Measurements from ENCODE around the gene ANGEL2.
"Not testable (repeated sequence)": the region's sequence is repeated elsewhere in the genome, so short reads cannot be mapped to it uniquely, and the experiment has no call there.

Gene ANGEL2

DNA sequence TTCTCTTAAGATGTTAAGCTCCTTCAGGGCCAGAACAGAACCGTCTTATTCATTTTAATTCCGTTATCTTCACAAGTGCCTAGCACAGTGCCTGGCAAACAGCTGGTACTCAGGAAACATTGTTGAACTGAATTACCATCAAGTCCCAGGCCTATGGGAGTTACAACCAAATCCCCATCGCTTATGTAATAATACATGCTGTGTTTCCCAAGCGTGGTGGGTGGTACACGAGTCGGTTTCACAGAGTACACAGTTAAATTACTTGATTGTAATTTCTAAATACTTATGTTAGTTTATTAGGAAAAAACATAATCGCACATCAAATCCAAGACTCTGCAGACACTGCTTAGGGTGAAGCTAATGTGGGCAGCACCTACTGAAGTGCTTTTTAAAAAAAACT is 1.0 kb downstream of the ANGEL2 start:
- peak overlapping the region; percentile 91 for H3K4me3 ChIP-seq (ENCODE audit: low read length)

DNA sequence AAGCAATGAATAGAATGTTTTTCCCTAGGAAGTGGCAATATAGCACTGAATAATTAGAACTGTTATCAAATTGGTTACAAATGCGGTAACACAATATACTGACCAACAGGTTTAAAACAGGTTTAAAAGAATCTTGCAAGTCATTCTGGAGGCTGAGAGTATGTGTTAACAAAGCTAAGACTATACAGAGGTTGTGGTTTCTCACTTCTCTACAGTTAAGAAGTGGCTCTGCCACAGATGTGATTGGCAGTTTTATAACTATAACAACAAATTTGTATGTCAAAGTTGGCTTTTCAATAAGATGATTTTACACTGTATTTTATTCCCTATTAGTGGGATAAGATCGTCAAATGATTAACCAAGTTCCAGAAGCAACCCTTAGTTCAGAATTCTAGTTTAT is 7.1 kb downstream of the ANGEL2 start:
- no peaks in the 10 kb centered on the region for H3K27me3 ChIP-seq (ENCODE audit: control insufficient read depth, insufficient read depth, low read length)
- no peaks in the 10 kb centered on the region for H3K9me3 ChIP-seq (ENCODE audit: control insufficient read depth, low read depth, low read length)
- no peaks in the 10 kb centered on the region for H3K4me1 ChIP-seq (ENCODE audit: control insufficient read depth, low read depth, low read length)
- H3K4me3 ChIP-seq (ENCODE audit: low read length), result no peak overlapping the region
- no peak overlapping the region for H3K27ac ChIP-seq (ENCODE audit: low read length)
- H3K36me3 ChIP-seq (ENCODE audit: control insufficient read depth, low read depth, low read length), result peaks cover 60% of the 10 kb centered on the region
- no peak overlapping the region for H3K9ac ChIP-seq (ENCODE audit: low read length)

More for the DNA sequence above, 1.0 kb downstream of the ANGEL2 start:
- Histone ChIP-seq H3K36me3 (ENCODE audit: control insufficient read depth, low read depth, low read length) (peaks cover 23% of the 10 kb centered on the region), H3K4me1 (ENCODE audit: control insufficient read depth, low read depth, low read length) (peaks cover 4% of the 10 kb centered on the region), H3K27me3 (ENCODE audit: control insufficient read depth, insufficient read depth, low read length) (no peaks in the 10 kb centered on the region), H3K9me3 (ENCODE audit: control insufficient read depth, low read depth, low read length) (no peaks in the 10 kb centered on the region), H3K9ac (ENCODE audit: low read length) (peak overlapping the region; percentile 86), H3K27ac (ENCODE audit: low read length) (peak overlapping the region; percentile 30)

DNA sequence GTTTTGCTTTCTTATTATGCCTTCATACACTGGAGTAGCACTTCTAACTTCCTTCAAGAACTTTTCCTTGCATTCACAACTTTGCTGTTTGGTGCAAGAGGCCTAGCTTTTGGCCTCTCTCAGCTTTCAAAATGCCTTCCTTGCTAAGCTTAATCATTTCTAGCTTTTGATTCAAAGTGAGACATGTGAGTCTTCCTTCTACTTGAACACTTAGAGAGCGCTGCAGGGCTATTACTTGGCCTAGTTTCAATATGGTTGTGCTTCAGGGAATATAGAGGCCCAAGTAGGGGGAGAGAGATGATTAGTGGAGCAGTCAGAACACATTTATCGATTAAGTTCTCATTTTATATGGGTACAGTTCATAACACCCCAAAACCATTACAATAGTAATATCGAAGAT is 12.4 kb downstream of the ANGEL2 start:
- H3K36me3 ChIP-seq (ENCODE audit: control insufficient read depth, low read depth, low read length), result peaks cover 57% of the 10 kb centered on the region
- no peak overlapping the region for H3K9ac ChIP-seq (ENCODE audit: low read length)
- H3K9me3 ChIP-seq (ENCODE audit: control insufficient read depth, low read depth, low read length), result no peaks in the 10 kb centered on the region
- H3K4me1 ChIP-seq (ENCODE audit: control insufficient read depth, low read depth, low read length), result no peaks in the 10 kb centered on the region
- no peaks in the 10 kb centered on the region for H3K27me3 ChIP-seq (ENCODE audit: control insufficient read depth, insufficient read depth, low read length)
- H3K27ac ChIP-seq (ENCODE audit: low read length), result no peak overlapping the region
- H3K4me3 ChIP-seq (ENCODE audit: low read length), result no peak overlapping the region

DNA sequence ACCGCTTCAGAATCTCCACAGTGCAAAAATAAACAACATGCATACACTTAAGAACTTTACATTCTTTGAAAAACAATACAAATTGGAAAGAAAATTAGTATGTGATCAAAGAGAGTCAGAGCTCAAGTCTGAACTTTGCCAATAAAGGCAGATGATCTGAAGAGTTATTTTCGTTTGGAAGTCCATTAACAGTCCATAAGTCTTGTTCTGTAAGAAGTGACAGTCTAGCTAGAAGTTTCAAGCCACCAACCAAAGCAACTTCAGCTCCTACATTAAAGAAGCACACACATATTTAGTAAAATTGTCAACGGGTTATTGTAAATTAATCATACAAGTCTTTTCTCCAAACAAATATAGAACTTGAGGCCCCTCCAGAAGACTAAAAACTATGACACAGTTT is 20.7 kb downstream of the ANGEL2 start:
- Histone ChIP-seq H3K9me3 (ENCODE audit: control insufficient read depth, low read depth, low read length) (no peaks in the 10 kb centered on the region), H3K36me3 (ENCODE audit: control insufficient read depth, low read depth, low read length) (peaks cover 35% of the 10 kb centered on the region), H3K4me3 (ENCODE audit: low read length) (no peak overlapping the region), H3K27me3 (ENCODE audit: control insufficient read depth, insufficient read depth, low read length) (no peaks in the 10 kb centered on the region), H3K27ac (ENCODE audit: low read length) (no peak overlapping the region), H3K9ac (ENCODE audit: low read length) (no peak overlapping the region), H3K4me1 (ENCODE audit: control insufficient read depth, low read depth, low read length) (no peaks in the 10 kb centered on the region)

GRCh38 chr1:212993960-212994359 is 21.7 kb downstream of the ANGEL2 start:
- H3K36me3 ChIP-seq (ENCODE audit: control insufficient read depth, low read depth, low read length), result peaks cover 39% of the 10 kb centered on the region
- not testable (repeated sequence) for H3K9ac ChIP-seq (ENCODE audit: low read length); H3K9me3 ChIP-seq (ENCODE audit: control insufficient read depth, low read depth, low read length); H3K4me1 ChIP-seq (ENCODE audit: control insufficient read depth, low read depth, low read length); H3K27ac ChIP-seq (ENCODE audit: low read length); H3K4me3 ChIP-seq (ENCODE audit: low read length); H3K27me3 ChIP-seq (ENCODE audit: control insufficient read depth, insufficient read depth, low read length)

- Histone ChIP-seq H3K27ac (ENCODE audit: low read length) (no peak overlapping the region), H3K27me3 (ENCODE audit: control insufficient read depth, insufficient read depth, low read length) (no peaks in the 10 kb centered on the region), H3K4me3 (ENCODE audit: low read length) (no peak overlapping the region), H3K4me1 (ENCODE audit: control insufficient read depth, low read depth, low read length) (no peaks in the 10 kb centered on the region), H3K9me3 (ENCODE audit: control insufficient read depth, low read depth, low read length) (no peaks in the 10 kb centered on the region), H3K36me3 (ENCODE audit: control insufficient read depth, low read depth, low read length) (peaks cover 51% of the 10 kb centered on the region), H3K9ac (ENCODE audit: low read length) (no peak overlapping the region)
Observed at GRCh38 chr1:212990276-212990675, 25.4 kb downstream of the ANGEL2 start.

- Histone ChIP-seq H3K9ac (ENCODE audit: low read length) (no peak overlapping the region), H3K9me3 (ENCODE audit: control insufficient read depth, low read depth, low read length) (no peaks in the 10 kb centered on the region), H3K27me3 (ENCODE audit: control insufficient read depth, insufficient read depth, low read length) (no peaks in the 10 kb centered on the region), H3K4me1 (ENCODE audit: control insufficient read depth, low read depth, low read length) (no peaks in the 10 kb centered on the region), H3K36me3 (ENCODE audit: control insufficient read depth, low read depth, low read length) (peaks cover 51% of the 10 kb centered on the region), H3K27ac (ENCODE audit: low read length) (no peak overlapping the region), H3K4me3 (ENCODE audit: low read length) (no peak overlapping the region)
Observed at GRCh38 chr1:212987702-212988322, 27.9 kb downstream of the ANGEL2 start.

- no peaks in the 10 kb centered on the region for H3K27me3 ChIP-seq (ENCODE audit: control insufficient read depth, insufficient read depth, low read length)
- H3K4me1 ChIP-seq (ENCODE audit: control insufficient read depth, low read depth, low read length), result no peaks in the 10 kb centered on the region
- no peak overlapping the region for H3K9ac ChIP-seq (ENCODE audit: low read length)
- no peaks in the 10 kb centered on the region for H3K9me3 ChIP-seq (ENCODE audit: control insufficient read depth, low read depth, low read length)
- H3K27ac ChIP-seq (ENCODE audit: low read length), result no peak overlapping the region
- peaks cover 52% of the 10 kb centered on the region for H3K36me3 ChIP-seq (ENCODE audit: control insufficient read depth, low read depth, low read length)
- H3K4me3 ChIP-seq (ENCODE audit: low read length), result no peak overlapping the region
Observed at GRCh38 chr1:212986551-212986950, 29.1 kb downstream of the ANGEL2 start.

- no peak overlapping the region for H3K27ac ChIP-seq (ENCODE audit: low read length)
- H3K36me3 ChIP-seq (ENCODE audit: control insufficient read depth, low read depth, low read length), result peaks cover 61% of the 10 kb centered on the region
- H3K4me1 ChIP-seq (ENCODE audit: control insufficient read depth, low read depth, low read length), result peaks cover 9% of the 10 kb centered on the region
- H3K9ac ChIP-seq (ENCODE audit: low read length), result no peak overlapping the region
- H3K27me3 ChIP-seq (ENCODE audit: control insufficient read depth, insufficient read depth, low read length), result no peaks in the 10 kb centered on the region
- no peak overlapping the region for H3K4me3 ChIP-seq (ENCODE audit: low read length)
- no peaks in the 10 kb centered on the region for H3K9me3 ChIP-seq (ENCODE audit: control insufficient read depth, low read depth, low read length)
Observed at GRCh38 chr1:212984522-212985291, 31.0 kb downstream of the ANGEL2 start.

GRCh38 chr1:212983482-212983881 is 32.2 kb downstream of the ANGEL2 start:
- Histone ChIP-seq H3K4me3 (ENCODE audit: low read length) (no peak overlapping the region), H3K9ac (ENCODE audit: low read length) (no peak overlapping the region), H3K27me3 (ENCODE audit: control insufficient read depth, insufficient read depth, low read length) (no peaks in the 10 kb centered on the region), H3K9me3 (ENCODE audit: control insufficient read depth, low read depth, low read length) (no peaks in the 10 kb centered on the region), H3K27ac (ENCODE audit: low read length) (no peak overlapping the region), H3K4me1 (ENCODE audit: control insufficient read depth, low read depth, low read length) (peaks cover 9% of the 10 kb centered on the region), H3K36me3 (ENCODE audit: control insufficient read depth, low read depth, low read length) (peaks cover 61% of the 10 kb centered on the region)

GRCh38 chr1:212982430-212983152 is 33.1 kb downstream of the ANGEL2 start:
- no peak overlapping the region for H3K27ac ChIP-seq (ENCODE audit: low read length)
- no peak overlapping the region for H3K9ac ChIP-seq (ENCODE audit: low read length)
- H3K4me1 ChIP-seq (ENCODE audit: control insufficient read depth, low read depth, low read length), result peaks cover 9% of the 10 kb centered on the region
- no peaks in the 10 kb centered on the region for H3K27me3 ChIP-seq (ENCODE audit: control insufficient read depth, insufficient read depth, low read length)
- H3K9me3 ChIP-seq (ENCODE audit: control insufficient read depth, low read depth, low read length), result no peaks in the 10 kb centered on the region
- peaks cover 61% of the 10 kb centered on the region for H3K36me3 ChIP-seq (ENCODE audit: control insufficient read depth, low read depth, low read length)
- H3K4me3 ChIP-seq (ENCODE audit: low read length), result no peak overlapping the region
